WTC11 (cell line): Measurements from ENCODE around the gene CREB3L1. TPM values are rescaled to one million over a fixed set of nuclear protein-coding genes. Genes with fewer than 3 reads are reported as not detected.

ENCODE experiments used
- ATAC-seq: fragments of 200-7000 bp; cut with Tn5 transposase; 2 replicates; pipeline ENCODE4 v1.10.0; 2021; ENCODE audit warnings: mild to moderate bottlenecking, moderate library complexity
- CTCF ChIA-PET: fragments of 300-600 bp; sonication (Branson Sonifier 250); formaldehyde crosslinking; loops from one replicate; lab custom pipeline; 2021; ENCODE audit warnings: antibody characterized with exemption; lab: Charles Lee
- POLR2A ChIA-PET: fragments of 350-600 bp; sonication (Branson Sonifier 250); formaldehyde crosslinking; loops from one replicate; lab custom pipeline; 2021; ENCODE audit warnings: antibody characterized with exemption; lab: Charles Lee
- DNase-seq: peaks from one replicate; pipeline ENCODE4 v3.0.0; 2021; ENCODE audit warnings: low spot score
- H3K27ac Mint-ChIP-seq: 2 replicates; pipeline ENCODE4 v1.8.0; 2021; ENCODE audit warnings: mixed read lengths
- H3K27me3 Mint-ChIP-seq: 2 replicates; pipeline ENCODE4 v1.8.0; 2021; ENCODE audit warnings: low read depth, mild to moderate bottlenecking, moderate library complexity, mixed read lengths
- H3K36me3 Mint-ChIP-seq: 2 replicates; pipeline ENCODE4 v1.8.0; 2021; ENCODE audit warnings: mixed read lengths
- H3K4me1 Mint-ChIP-seq: 2 replicates; pipeline ENCODE4 v1.8.0; 2022; ENCODE audit warnings: mixed read lengths
- H3K4me3 Mint-ChIP-seq: 2 replicates; pipeline ENCODE4 v1.8.0; 2021; ENCODE audit warnings: mild to moderate bottlenecking, moderate library complexity, mixed read lengths
- H3K9me3 Mint-ChIP-seq: 2 replicates; pipeline ENCODE4 v1.8.0; 2021; ENCODE audit warnings: mixed read lengths
- CREM ChIP-seq: sonication (generic); formaldehyde crosslinking; IDR thresholded peaks from 2 replicates; pipeline ENCODE4 v1.8.1; 2022; ENCODE audit warnings: mild to moderate bottlenecking, missing genetic modification reagents, moderate library complexity
- ESRRA ChIP-seq: sonication (generic); formaldehyde crosslinking; IDR thresholded peaks from 2 replicates; pipeline ENCODE4 v1.8.1; 2022; ENCODE audit warnings: mild to moderate bottlenecking, missing genetic modification reagents, borderline replicate concordance
- ETV6 ChIP-seq: sonication (generic); formaldehyde crosslinking; IDR thresholded peaks from 2 replicates; pipeline ENCODE4 v1.8.1; 2022; ENCODE audit warnings: mild to moderate bottlenecking, missing genetic modification reagents
- FOXK1 ChIP-seq: sonication (generic); formaldehyde crosslinking; IDR thresholded peaks from 2 replicates; pipeline ENCODE4 v1.8.0; 2022; ENCODE audit warnings: mild to moderate bottlenecking, moderate library complexity, missing genetic modification reagents
- IRF2 ChIP-seq: sonication (generic); formaldehyde crosslinking; IDR thresholded peaks from 2 replicates; pipeline ENCODE4 v1.8.0; 2022; ENCODE audit warnings: low read depth, missing genetic modification reagents, borderline replicate concordance
- KAT7 ChIP-seq: sonication (generic); formaldehyde crosslinking; IDR thresholded peaks from 2 replicates; pipeline ENCODE4 v1.8.1; 2023; ENCODE audit warnings: missing genetic modification reagents, mild to moderate bottlenecking, borderline replicate concordance
- MYBL2 ChIP-seq: sonication (generic); formaldehyde crosslinking; IDR thresholded peaks from 2 replicates; pipeline ENCODE4 v1.8.1; 2023; ENCODE audit warnings: mild to moderate bottlenecking, moderate library complexity, missing genetic modification reagents
- NR1H2 ChIP-seq: sonication (generic); formaldehyde crosslinking; IDR thresholded peaks from 2 replicates; pipeline ENCODE4 v1.9.0; 2021; ENCODE audit warnings: mild to moderate bottlenecking, moderate library complexity, missing genetic modification reagents
- PRRX2 ChIP-seq: fragments of 250-450 bp; sonication (Bioruptor Pico); IDR thresholded peaks from 2 replicates; pipeline ENCODE4 v1.8.0; 2021; ENCODE audit warnings: mild to moderate bottlenecking
- SMAD3 ChIP-seq: sonication (generic); formaldehyde crosslinking; IDR thresholded peaks from 2 replicates; pipeline ENCODE4 v1.8.0; 2022; ENCODE audit warnings: missing genetic modification reagents, mild to moderate bottlenecking, borderline replicate concordance
- SP1 ChIP-seq: sonication (generic); formaldehyde crosslinking; conservative IDR thresholded peaks from 2 replicates; pipeline ENCODE4 v1.8.1; 2022; ENCODE audit warnings: missing genetic modification reagents
- TCF7 ChIP-seq: sonication (generic); formaldehyde crosslinking; IDR thresholded peaks from 2 replicates; pipeline ENCODE4 v1.8.0; 2022; ENCODE audit warnings: mild to moderate bottlenecking, low read depth, missing genetic modification reagents, moderate library complexity
- TEAD1 ChIP-seq: sonication (generic); formaldehyde crosslinking; IDR thresholded peaks from 2 replicates; pipeline ENCODE4 v1.8.0; 2022; ENCODE audit warnings: mild to moderate bottlenecking, missing genetic modification reagents
- ZNF232 ChIP-seq: sonication (generic); formaldehyde crosslinking; IDR thresholded peaks from 2 replicates; pipeline ENCODE4 v1.8.0; 2022; ENCODE audit warnings: mild to moderate bottlenecking, missing genetic modification reagents
- ZNF396 ChIP-seq: fragments of 250-450 bp; sonication (Bioruptor Pico); IDR thresholded peaks from 2 replicates; pipeline ENCODE4 v1.8.0; 2021; ENCODE audit warnings: mild to moderate bottlenecking, moderate library complexity, borderline replicate concordance
- ZNF416 ChIP-seq: fragments of 250-450 bp; sonication (Bioruptor Pico); IDR thresholded peaks from 2 replicates; pipeline ENCODE4 v1.9.0; 2021; ENCODE audit warnings: mild to moderate bottlenecking, inconsistent platforms
- total RNA-seq: library from RNA; stranded (reverse); gene quantifications from 3 replicates; pipeline ENCODE4 v1.2.3, GENCODE V29; 2021
- TF ChIP-seq, protein P1 (sequence below): sonication (generic); formaldehyde crosslinking; IDR thresholded peaks from 2 replicates; pipeline ENCODE4 v1.8.0; 2023; ENCODE audit warnings: missing genetic modification reagents, mild to moderate bottlenecking, borderline replicate concordance
- TF ChIP-seq, protein P2 (sequence below): sonication (generic); formaldehyde crosslinking; IDR thresholded peaks from 2 replicates; pipeline ENCODE4 v1.8.0; 2022; ENCODE audit warnings: mild to moderate bottlenecking, missing genetic modification reagents
- TF ChIP-seq, protein P3 (sequence below): fragments of 250-450 bp; sonication (Bioruptor Pico); IDR thresholded peaks from 2 replicates; pipeline ENCODE4 v2.1.2; 2022; ENCODE audit warnings: mild to moderate bottlenecking, moderate library complexity
- TF ChIP-seq, protein P4 (sequence below): sonication (generic); formaldehyde crosslinking; IDR thresholded peaks from 2 replicates; pipeline ENCODE4 v1.8.1; 2022; ENCODE audit warnings: missing genetic modification reagents, borderline replicate concordance
- TF ChIP-seq, protein P5 (sequence below): sonication (generic); formaldehyde crosslinking; IDR thresholded peaks from 2 replicates; pipeline ENCODE4 v1.8.0; 2022; ENCODE audit warnings: mild to moderate bottlenecking, missing genetic modification reagents

The CREB3L1 gene
- total RNA-seq, 1 experiment from 2014 or later, result 10.9 TPM

DNA sequence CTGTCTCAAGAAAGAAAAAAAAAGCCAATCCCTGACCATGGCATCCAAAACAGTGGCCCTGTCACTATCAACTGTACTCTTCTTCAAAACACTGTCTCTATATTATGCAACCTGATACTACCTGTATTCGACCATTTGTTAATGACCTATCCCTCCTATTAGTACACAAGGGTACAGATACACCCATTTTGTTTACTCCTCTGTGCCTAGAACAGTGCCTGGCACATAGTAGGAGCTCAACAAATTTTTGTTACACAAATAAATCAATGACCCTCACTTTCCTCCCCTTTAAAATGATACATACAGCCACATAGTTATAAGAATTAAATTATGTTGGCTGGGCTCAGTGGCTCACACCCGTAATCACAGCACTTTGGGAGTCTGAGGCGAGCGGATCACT is 13.4 kb upstream of the CREB3L1 start (continued):
- TF ChIP-seq PRRX2 (CRISPR knock-in tag), result no peak
- no peak for TF ChIP-seq SP1 (CRISPR knock-in tag)
- no peak for TF ChIP-seq FOXK1
- no peak for TF ChIP-seq ETV6 (CRISPR knock-in tag)
- no peak for TF ChIP-seq NR1H2
- TF ChIP-seq, protein P1, sequence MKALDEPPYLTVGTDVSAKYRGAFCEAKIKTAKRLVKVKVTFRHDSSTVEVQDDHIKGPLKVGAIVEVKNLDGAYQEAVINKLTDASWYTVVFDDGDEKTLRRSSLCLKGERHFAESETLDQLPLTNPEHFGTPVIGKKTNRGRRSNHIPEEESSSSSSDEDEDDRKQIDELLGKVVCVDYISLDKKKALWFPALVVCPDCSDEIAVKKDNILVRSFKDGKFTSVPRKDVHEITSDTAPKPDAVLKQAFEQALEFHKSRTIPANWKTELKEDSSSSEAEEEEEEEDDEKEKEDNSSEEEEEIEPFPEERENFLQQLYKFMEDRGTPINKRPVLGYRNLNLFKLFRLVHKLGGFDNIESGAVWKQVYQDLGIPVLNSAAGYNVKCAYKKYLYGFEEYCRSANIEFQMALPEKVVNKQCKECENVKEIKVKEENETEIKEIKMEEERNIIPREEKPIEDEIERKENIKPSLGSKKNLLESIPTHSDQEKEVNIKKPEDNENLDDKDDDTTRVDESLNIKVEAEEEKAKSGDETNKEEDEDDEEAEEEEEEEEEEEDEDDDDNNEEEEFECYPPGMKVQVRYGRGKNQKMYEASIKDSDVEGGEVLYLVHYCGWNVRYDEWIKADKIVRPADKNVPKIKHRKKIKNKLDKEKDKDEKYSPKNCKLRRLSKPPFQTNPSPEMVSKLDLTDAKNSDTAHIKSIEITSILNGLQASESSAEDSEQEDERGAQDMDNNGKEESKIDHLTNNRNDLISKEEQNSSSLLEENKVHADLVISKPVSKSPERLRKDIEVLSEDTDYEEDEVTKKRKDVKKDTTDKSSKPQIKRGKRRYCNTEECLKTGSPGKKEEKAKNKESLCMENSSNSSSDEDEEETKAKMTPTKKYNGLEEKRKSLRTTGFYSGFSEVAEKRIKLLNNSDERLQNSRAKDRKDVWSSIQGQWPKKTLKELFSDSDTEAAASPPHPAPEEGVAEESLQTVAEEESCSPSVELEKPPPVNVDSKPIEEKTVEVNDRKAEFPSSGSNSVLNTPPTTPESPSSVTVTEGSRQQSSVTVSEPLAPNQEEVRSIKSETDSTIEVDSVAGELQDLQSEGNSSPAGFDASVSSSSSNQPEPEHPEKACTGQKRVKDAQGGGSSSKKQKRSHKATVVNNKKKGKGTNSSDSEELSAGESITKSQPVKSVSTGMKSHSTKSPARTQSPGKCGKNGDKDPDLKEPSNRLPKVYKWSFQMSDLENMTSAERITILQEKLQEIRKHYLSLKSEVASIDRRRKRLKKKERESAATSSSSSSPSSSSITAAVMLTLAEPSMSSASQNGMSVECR, result no peak

DNA sequence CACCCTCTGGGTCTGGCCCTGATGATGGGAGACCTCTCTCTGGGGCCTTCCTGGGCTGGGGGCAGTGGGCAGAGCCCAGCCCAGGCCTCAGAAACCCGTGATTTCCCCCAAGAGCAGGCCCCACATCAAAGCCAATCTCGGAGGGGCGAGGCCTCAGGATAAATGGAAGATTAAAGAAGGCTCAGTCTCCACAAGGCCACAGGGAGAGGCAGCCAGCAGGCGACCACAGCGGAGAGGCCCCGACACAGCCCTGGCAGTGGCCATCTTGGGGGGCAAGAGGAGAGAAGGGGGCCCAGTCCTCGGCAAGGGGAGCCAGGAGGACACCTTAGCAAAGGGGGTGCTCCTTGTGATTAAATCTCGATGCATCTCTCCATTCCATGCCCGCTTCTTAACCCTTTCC is 12.5 kb upstream of the CREB3L1 start:
- no peak for ATAC-seq

More for the DNA sequence above, 12.5 kb upstream of the CREB3L1 start:
- Mint-ChIP-seq H3K4me3 (no peak overlapping the region), H3K9me3 (peaks cover 7% of the 10 kb centered on the region), H3K4me1 (peaks cover 4% of the 10 kb centered on the region), H3K36me3 (no peaks in the 10 kb centered on the region), H3K27me3 (no peaks in the 10 kb centered on the region; the same call in 1 of the 2 replicates), H3K27ac (no peak overlapping the region)
- no peak for TF ChIP-seq TEAD1 (CRISPR knock-in tag)
- TF ChIP-seq TCF7 (CRISPR knock-in tag), result no peak
- no peak for TF ChIP-seq ZNF396 (CRISPR knock-in tag)
- no peak for TF ChIP-seq CREM
- TF ChIP-seq, protein P2, sequence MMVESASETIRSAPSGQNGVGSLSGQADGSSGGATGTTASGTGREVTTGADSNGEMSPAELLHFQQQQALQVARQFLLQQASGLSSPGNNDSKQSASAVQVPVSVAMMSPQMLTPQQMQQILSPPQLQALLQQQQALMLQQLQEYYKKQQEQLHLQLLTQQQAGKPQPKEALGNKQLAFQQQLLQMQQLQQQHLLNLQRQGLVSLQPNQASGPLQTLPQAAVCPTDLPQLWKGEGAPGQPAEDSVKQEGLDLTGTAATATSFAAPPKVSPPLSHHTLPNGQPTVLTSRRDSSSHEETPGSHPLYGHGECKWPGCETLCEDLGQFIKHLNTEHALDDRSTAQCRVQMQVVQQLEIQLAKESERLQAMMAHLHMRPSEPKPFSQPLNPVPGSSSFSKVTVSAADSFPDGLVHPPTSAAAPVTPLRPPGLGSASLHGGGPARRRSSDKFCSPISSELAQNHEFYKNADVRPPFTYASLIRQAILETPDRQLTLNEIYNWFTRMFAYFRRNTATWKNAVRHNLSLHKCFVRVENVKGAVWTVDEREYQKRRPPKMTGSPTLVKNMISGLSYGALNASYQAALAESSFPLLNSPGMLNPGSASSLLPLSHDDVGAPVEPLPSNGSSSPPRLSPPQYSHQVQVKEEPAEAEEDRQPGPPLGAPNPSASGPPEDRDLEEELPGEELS, result no peak
- no peak for TF ChIP-seq KAT7 (CRISPR knock-in tag)
- TF ChIP-seq, protein P3, sequence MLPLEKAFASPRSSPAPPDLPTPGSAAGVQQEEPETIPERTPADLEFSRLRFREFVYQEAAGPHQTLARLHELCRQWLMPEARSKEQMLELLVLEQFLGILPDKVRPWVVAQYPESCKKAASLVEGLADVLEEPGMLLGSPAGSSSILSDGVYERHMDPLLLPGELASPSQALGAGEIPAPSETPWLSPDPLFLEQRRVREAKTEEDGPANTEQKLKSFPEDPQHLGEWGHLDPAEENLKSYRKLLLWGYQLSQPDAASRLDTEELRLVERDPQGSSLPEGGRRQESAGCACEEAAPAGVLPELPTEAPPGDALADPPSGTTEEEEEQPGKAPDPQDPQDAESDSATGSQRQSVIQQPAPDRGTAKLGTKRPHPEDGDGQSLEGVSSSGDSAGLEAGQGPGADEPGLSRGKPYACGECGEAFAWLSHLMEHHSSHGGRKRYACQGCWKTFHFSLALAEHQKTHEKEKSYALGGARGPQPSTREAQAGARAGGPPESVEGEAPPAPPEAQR, result no peak
- no peak for TF ChIP-seq ZNF232
- no peak for TF ChIP-seq ZNF416 (CRISPR knock-in tag)
- no peak for TF ChIP-seq SMAD3 (CRISPR knock-in tag)
- TF ChIP-seq ESRRA, result no peak
- TF ChIP-seq MYBL2 (CRISPR knock-in tag), result no peak
- TF ChIP-seq, protein P4, sequence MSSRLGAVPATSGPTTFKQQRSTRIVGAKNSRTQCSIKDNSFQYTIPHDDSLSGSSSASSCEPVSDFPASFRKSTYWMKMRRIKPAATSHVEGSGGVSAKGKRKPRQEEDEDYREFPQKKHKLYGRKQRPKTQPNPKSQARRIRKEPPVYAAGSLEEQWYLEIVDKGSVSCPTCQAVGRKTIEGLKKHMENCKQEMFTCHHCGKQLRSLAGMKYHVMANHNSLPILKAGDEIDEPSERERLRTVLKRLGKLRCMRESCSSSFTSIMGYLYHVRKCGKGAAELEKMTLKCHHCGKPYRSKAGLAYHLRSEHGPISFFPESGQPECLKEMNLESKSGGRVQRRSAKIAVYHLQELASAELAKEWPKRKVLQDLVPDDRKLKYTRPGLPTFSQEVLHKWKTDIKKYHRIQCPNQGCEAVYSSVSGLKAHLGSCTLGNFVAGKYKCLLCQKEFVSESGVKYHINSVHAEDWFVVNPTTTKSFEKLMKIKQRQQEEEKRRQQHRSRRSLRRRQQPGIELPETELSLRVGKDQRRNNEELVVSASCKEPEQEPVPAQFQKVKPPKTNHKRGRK, result no peak
- TF ChIP-seq, protein P5, sequence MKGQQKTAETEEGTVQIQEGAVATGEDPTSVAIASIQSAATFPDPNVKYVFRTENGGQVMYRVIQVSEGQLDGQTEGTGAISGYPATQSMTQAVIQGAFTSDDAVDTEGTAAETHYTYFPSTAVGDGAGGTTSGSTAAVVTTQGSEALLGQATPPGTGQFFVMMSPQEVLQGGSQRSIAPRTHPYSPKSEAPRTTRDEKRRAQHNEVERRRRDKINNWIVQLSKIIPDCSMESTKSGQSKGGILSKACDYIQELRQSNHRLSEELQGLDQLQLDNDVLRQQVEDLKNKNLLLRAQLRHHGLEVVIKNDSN (CRISPR knock-in tag), result no peak
- no peak for TF ChIP-seq IRF2
- DNase-seq, result no peak
- ChIA-PET POLR2A (interaction anchor here (1.0 kb wide), 1 partner anchor 22 kb away, joined by 4 read pairs; no protein-coding TSS in a partner anchor), CTCF (interaction anchor here (0.7 to 2.2 kb wide), 5 partner anchors 9 to 58 kb away, joined by 3 to 11 read pairs (median 5); partner anchors contain the start of gene CREB3L1)
